ENCODE results near the gene RCAN1.
"Not testable (repeated sequence)": the region's sequence is repeated elsewhere in the genome, so short reads cannot be mapped to it uniquely, and the experiment has no call there.

RCAN1 gene

DNA sequence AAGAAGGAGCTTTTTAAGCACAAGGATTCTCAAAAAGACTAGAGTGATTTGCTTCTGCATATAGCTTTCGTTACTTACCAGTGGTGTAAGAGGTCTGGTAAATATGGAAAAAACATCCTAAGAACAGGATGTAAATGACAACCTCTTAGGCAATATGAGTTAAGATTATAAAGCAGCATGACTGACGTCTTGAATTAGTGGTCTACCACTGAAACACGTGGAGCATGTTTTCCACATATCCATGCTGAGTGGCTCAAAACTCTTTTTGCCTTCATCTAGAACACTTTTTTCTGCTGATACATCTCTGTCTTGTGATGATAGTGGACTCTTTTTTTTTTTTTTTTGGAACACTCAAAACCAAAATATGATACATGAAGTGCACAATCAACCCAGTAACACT, 44.6 kb downstream of the RCAN1 start:
- no peak for DNase-seq

DNA sequence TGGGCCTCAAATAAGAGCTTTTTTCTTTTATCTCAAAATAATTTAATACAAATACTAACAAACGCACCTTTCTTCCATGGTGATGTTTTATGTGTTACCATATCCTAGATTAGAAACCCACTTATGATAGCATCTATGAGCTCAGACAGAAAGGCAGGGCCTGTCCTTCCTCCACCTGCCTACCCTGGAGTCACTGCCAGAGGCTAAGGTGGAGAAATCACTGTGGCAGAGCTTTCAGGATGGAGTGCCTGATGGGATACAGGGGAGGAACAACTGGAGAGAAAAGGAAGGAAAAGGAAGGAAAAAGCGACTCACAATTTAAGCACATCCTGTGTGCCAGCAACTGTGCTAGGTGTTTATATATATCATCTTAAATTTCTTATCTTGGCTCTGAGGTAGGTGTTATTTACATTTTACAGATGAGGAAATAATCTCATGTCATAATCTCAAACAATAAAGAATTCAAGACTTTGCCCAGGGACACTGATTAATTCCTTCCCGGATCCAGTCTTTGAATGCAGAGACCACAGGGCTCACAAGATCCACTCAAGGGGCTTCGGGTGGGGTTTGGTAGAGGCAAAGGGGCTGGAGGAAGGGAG, 45.4 kb downstream of the RCAN1 start:
- no peak for DNase-seq

DNA sequence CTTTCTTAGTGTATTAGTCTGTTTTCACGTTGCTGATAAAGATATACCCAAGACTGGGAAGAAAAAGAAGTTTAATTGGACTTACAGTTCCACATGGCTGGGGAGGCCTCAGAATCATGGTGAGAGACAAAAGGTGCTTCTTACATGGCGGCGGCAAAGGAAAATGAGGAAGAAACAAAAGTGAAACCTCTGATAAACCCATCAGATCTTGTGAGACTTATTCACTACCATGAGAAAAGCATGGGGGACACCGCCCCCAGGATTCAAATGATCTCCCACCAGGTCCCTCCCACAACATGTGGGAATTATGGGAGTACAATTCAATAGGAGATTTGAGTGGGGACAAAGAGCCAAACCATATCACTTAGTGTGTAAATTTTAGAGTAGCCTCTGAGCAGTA, 46.1 kb downstream of the RCAN1 start:
- DNase-seq, result not testable (repeated sequence)

DNA sequence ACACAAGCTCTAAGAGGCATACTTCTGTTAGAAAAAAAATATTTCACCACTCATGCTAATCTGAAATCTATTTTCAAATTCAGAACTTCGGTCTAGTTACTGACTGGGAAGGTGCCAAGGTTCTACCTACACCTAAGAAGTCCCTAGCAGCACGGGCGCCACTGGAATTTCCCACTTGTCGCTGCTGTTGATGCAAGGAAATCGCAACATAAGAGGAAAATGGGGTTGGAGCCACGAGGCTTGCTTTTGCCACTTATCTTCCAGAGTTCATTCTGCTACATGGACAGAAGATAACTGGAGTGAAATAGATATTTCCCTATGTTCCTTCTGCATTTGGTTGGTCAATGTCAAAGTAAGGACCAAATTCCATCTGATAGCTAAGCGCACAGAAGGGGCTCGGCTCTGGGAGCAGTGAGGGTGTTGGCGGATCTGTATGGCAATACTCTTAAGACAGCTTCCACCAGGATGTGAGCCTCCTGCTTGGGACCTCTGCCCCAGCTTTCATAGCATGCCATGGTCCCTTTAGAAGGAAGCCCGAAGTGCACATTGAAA, 47.2 kb downstream of the RCAN1 start:
- no peak for DNase-seq

DNA sequence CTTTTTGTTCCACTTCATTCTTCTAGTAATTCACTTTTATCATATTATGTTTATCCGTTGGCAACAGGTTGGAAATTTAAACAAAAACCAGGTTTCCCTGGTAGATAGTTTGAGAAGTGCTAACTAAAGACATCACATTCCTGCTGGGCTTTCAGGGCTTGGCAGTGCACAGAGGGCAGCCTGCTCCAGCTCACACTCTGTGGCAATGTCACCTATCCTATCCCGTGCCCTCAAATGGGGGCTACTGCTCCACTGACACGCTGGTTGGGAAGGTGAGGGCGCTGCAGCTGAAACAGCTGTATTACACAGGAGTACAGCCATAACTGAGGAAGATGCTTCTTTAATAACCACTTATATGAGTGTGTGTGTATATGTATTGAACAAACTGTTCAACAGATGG, 49.7 kb downstream of the RCAN1 start:
- DNase-seq, result no peak

DNA sequence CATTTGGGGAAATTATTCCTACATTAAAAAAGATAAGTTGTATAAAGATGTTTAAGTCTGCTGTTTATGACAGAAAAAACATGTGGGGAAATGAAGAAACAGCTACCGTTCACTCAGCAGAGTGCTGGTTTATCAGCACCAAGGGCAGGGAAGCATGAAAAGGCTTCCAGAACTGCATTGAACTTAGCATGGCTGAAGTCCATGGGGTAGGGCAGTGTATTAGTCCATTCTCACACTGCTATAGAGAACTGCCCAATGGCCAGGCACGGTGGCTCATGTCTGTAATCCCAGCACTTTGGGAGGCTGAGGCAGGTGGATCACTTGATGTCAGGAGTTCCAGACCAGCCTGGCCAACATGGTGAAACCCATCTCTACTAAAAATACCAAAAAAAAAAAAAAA, 51.5 kb downstream of the RCAN1 start:
- not testable (repeated sequence) for DNase-seq

DNA sequence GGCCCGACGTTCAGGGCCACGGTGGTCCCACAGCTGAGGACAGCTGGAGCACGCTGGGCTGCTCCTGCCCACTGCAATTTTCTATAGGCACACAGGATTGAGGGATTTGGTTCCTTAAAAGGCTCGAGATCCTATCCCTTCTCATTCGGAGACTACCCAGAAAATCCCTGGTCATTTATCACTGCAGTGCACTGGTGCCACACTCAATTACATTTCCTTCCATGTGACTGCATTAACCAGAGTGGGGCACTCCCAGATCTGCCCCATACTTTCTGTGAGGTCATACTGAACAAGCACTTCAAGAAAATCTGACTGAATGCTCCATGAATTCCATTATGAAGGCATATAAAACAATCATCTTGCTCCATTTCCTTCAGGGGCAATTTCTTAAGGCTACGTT, 53.1 kb downstream of the RCAN1 start:
- no peak for DNase-seq

DNA sequence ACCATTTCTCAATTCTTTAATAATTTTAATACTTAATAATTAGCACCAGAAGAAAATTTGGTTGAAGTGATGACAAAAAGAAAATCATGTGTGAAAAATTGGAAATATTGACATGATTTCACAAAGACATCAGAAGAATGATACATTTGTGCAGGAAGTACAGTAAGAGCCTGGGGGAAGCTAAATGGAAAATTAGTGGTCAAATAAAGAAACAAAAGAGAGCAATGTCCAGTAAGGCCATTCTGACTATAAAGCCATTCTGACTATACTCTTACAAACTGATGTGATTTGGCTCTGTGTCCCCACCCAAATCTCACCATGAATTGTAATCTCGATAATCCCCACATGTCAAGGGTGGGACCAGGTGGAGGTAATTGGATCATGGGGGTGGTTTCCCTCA, 54.3 kb downstream of the RCAN1 start:
- DNase-seq, result no peak

DNA sequence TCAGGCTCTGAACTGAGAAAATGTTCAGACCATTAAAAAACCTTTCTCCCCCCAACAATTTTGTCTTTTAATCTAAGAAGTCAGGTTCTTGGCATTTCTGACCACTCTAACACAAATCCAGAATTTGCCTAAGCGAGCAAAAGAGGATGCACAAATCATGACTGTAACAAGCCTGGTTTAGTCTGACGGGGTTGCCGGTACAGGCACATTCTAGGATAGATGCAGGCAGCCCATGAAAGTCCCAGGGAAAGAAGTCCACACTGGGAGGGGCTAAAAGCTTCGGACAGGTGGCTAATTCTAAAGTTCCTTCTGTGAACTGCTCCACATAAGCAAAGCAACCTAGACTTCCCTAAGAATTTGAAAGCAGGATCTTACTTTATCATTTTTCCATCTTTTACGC, 54.9 kb downstream of the RCAN1 start:
- no peak for DNase-seq

DNA sequence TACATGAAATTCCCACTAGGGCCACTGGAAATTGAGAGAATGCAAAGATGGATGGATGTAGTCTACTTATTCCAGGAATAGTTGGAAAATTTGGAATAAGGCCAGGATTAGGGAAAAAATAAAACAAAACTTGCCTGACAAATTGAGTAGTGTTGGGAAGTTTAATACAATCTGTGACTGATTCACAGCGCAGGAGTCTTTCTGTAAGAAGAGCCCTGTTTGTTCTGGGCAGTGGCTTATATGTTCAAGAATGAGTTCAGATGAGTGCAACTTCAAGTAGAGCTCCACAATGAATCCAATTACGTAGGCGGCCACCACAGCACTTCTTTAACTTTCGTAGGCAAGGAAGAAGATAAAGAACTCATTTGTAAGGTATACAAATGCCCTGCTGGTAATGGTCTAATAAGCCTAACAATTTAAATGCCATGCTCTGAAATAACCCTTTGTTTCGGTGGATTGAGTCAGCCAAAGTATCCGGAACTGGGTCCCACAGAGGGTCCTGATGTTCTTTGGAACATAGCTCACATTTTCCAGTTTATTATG, 55.8 kb downstream of the RCAN1 start:
- DNase-seq, result no peak

DNA sequence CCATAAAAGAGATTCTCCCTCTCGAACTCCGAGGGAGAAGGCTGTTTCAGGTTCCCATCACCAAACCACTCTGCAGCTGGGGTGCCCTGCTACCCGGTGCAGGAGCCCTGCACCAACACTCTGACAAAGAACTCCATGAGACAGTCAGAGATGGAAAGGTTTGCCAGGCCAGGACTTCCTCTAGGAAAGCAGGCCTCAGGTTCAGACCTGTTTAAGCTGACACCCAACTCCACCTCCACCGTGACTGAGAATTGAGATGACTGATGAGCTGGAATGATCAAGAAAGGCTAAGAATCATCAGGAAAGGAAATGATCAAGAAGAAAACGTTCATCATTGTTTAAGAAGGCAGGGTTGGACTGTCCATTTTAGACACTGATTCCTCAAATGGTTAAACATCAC, 56.7 kb downstream of the RCAN1 start:
- DNase-seq, result no peak

DNA sequence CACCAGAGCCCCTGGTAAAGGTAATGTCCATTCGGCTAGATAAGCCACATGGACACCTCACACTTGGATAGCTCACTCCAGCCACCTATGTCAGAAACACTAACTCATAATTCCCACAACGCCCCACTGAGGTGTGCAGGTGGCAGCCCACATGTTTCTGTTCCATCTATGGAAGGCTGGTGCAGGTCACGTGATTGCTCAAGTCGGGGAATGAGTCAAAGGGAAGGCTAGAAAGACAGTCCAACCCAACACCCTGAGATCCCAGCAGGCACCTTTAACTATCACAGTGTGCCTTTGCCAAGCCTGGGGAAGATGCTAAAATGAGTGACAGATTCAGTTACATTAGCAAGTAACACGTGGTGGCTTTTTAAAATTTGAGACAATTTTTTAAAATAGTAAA, 57.7 kb downstream of the RCAN1 start:
- no peak for DNase-seq

DNA sequence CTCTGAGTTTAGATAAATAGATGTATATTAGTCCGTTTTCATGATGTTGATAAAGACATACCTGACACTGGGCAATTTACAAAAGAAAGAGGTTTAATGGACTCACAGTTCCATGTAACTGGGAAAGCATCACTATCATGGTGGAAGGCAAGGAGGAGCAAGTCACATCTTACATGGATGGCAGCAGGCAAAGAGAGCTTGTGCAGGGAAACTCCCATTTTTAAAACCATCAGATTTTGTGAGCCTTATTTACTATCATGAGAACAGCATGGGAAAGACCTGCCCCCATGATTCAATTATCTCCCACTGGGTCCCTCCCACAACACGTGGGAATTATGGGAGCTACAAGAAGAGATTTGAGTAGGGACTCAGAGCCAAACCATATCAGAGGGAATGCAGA, 60.2 kb downstream of the RCAN1 start:
- DNase-seq, result not testable (repeated sequence)

DNA sequence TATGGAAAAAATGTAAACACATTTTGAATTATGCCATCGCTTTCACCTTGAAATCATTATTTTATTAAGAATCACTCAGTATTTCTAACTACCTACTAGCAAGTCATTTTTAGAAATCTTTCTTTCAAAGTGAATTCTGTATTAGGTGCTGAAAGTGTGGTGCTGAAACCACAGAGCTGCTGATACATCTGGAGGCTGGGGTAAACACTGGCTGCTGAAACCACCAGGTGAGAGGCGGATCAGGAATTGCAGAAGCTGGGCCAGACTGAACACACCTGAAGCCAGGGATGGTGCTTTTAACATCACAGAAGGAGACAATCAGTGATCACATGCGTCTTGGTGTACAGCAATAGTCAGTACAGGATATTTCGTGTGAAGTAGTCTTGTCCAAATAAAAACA, 60.7 kb downstream of the RCAN1 start:
- DNase-seq, result no peak

DNA sequence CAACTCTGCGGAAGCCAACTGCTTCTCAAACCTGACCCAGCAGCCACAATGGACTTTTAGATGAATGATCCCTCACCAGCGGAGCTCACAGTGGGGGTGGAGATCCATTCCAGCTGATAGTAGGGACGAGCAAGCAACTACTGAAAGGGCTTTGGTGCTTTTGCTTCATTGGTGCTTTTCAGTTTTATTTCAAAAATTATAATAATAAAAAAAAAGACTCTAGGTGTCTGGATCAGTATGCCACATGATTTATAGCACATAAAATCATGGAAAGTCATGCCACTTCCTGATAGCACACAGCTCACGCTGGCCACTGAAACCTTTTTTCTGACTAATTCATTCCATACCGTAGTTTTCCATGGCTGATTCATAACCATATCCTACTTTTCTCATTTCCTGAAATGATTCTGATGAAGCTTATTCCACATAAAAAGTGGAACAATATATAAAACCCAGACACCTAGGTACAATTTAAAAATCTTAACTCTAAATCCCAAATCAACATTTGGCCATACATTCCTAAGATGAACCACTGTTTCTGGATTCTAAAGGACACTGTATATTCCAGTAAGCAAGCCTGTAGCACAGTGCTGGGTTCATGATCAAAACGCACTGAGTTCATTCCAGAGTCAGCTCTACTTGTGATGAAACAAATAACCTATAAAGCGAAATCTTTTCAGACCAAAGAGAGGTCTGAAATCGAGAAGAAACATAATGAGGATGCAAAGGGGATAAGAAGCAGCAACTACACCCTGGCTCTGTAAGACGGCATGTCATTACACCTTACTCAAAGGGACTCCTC, 61.6 kb downstream of the RCAN1 start:
- DNase-seq, result no peak

DNA sequence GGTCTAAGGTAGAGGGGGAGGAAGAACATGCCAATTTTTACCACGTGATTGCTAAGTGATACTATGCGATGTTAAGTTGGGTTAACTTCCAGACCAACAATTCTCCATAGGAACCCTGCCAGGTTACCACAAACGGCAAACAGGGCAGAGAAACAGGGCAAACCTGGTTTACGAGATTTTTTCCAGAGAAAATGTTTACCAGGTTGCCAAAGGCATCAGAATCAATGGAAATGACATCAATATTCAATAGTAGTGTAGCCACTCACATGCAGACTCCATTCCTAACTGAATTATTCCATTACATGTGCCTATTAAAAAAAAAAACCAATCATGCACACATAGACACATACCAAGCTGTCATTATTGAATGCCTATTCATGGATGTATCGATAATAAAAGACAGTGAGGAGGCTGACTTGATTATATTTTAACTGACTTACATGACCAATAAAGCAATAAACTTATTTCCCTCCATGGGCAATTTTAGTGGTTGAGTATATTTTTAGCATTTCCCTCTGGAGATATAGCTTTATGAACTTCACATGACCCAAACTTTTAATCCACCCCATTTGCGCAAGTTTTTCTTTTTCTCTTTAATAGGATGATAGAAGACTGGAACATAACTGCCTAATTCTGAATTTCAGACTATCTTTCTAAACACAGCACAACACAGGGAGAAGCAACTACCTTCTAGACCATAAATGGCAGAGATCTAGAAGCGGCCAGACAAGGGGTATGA, 62.4 kb downstream of the RCAN1 start:
- no peak for DNase-seq

DNA sequence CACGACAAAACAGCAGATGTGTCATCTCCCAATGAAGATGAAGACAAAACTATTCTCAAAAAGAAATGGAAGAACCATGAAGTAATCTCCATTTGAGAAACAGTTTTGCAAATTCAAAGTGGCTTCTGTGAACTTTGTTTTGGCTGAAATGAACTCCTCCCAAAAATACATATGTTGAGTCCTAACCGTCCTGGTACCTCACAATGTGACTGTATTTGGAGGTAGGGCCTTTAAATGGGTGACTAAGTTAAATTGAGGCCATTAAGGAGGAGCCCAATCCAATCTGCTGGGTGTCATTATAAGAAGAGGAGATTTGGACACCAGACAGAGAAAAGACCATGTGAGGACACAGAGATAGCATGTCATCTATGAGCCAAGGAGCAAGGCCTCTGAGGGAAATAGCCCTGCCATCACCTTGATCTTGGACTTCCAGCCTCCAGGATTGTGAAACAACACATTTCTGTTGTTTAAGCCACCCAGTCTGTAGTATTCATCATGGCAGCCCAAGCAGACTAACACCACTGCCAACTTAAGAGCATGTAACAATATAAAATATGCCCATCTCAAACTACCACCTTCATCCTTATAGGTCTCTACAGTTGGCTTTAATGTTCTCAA, 64.6 kb downstream of the RCAN1 start:
- DNase-seq, result no peak

DNA sequence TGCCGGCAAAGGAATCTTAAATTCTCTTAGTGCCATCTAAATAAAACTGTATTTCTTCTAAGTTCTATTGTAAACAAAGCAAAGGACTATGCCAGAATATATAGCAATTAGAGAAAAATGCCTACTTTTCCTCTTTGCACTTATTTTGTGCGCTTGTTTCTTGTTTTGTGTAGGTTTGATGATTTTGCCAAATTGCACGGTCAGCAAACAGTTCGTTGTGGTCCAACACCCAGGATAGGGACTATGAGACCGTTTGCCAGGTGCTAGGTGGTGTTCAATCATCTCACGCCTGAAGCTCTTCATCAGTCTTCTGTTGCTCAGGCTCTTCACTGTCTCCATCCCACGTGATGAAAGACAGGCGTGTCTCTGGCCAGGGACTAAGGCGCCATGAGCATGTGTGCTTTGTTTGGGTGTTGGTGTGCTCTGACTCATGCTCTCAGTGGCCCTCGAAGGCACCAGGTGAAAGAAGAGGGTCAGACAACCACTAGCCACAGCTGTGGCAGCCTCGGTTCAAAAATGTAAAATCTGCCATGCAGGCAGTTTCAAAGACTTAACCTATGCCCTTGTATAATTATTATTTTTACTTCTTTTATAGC, 66.0 kb downstream of the RCAN1 start:
- DNase-seq, result no peak

DNA sequence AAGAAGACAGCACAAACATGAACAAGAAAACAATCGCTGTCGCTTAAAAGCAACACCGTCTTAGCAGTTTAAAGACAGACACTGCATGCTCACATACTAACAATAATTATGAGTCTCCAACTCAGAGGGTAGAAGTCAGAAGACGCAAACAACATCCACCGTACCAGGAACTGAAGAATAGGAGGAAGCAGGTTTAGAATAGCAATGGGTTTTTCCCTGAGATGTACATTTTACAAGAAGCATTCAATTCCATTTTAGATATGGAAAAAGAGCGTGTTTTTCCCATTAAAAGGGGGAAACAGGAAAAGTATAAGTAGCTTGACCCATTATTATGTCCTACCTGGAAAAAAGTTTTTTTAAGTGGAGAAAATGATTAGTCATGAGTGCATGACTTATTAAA, 68.4 kb downstream of the RCAN1 start:
- no peak for DNase-seq

DNA sequence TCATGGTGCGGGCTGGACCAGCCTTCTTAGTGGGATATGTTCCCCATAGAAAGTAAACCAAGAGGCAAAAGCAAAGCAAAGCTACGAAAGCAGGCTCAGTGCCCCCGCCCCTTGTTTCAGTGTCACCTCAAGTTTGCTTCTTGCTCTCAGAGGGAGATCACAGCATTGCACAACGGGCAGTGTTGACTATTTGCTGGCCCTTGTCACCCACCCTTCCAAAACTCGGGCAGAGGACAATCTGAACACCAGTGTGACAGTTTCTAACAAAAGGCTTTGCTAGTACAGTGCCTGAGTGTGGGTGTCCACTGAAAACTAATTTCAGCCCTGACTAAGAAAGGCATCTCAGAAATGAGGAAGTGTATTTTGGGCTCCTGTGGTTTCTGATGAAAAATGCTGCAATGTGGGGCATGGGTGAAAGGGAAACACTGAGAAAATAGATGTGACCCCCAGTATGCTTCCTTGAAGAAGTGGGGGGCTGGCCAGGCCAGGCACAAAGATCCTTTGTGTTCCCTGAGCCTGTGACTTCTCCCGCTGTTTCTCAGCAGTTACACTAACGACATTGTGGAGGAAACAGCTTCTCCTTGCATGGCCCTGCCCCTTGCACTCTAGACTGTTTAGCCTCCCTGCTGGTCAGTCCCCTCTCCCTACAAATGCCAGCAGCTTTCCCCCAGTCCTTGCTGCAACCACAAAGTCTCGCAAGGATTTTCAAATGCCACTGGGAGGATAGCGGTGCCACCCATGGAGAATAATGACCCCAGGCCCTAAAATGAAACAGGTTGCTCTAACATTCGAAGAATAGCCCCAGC, 69.6 kb downstream of the RCAN1 start:
- peak in 36 of 58 donors; percentile 10 to 72 (median 39) for DNase-seq

All from anterior cingulate cortex (tissue), 58 donors.